GM10847 (cell line): ENCODE measurements around the gene FOXD1.

Experiments
- POLR2A ChIP-seq: IDR thresholded peaks from 2 replicates; pipeline ENCODE4 v1.6.1; 2011; ENCODE audit not compliant: insufficient read length; ENCODE audit errors: extremely low read depth

Gene FOXD1

DNA sequence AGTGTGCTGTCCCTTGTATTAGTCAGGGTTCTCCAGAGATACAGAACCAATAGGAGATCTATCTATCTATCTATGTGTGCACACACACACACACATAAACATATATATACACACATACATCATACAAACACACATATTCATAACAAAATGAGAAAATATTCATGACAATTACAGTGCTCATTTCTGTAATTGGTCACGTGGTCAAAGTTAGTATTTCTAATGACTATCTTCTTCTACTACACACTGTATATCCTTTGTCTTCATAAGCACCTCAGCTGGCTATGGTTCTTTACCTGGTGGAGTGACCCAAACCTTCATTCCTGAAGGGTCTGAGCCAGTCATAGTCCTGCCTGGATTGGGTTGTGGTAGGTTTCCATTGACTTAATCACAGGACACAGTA, 31.9 kb upstream of the FOXD1 start:
- TF ChIP-seq POLR2A: no peak

- no peak for TF ChIP-seq POLR2A
These were observed 23.5 kb upstream of the FOXD1 start for GRCh38 chr5:73472116-73472515.

GRCh38 chr5:73471654-73472053, 23.1 kb upstream of the FOXD1 start:
- no peak for TF ChIP-seq POLR2A

- TF ChIP-seq POLR2A: no peak
These were observed 21.3 kb upstream of the FOXD1 start for GRCh38 chr5:73469878-73470277.

DNA sequence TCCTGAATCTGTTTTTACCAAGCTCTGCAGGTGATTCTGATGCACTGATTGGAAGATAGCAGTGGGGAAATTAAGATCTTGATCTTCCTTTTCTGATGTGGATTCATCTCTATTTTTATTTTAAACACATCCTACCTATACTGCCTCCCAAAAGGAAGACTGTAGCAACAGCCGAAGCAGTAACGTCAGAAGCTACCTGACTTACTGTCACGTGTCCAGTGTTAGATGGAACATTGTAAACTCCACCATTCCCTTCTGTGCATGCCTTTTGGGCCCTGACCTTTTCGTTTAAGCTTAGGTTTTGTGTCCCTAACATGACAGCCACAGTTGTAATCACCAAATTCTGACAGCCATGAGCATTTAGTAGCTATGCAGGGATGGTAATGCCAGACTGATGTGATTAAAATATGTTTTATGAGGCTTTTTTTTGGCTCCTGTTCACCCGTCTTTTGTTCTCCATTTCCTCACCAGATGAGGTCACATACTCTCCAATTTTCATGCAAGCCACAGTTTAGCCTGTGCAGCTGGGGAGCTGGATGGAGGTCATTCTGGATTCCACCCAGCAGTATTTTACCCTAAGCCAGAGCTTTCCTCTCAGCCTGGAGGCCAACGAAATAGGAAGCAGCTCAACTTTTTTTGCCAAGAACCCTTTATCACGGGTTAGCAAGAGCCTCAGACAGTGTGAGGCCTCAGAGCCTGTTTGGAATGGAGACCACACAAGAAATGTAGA, 15.6 kb upstream of the FOXD1 start:
- no peak for TF ChIP-seq POLR2A

DNA sequence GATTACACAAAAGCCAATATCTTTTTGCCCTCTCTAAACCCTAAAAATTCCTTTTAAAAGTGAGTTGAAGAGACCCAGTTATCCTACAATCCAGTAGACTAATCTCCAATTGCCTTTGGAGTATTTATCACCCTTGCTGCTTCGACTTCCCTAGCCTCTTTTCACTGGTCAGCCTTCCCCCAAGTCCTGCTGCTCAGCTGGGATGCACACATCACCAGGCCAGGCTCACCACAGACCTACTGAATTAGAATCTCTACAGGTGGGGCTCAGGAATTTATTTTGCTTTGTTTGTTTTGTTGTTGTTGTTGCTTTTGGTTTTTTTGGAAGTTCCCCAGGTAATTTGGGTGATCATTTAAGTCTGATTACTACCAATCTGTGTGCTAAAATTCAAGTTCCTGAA, 11.6 kb upstream of the FOXD1 start:
- TF ChIP-seq POLR2A: no peak

DNA sequence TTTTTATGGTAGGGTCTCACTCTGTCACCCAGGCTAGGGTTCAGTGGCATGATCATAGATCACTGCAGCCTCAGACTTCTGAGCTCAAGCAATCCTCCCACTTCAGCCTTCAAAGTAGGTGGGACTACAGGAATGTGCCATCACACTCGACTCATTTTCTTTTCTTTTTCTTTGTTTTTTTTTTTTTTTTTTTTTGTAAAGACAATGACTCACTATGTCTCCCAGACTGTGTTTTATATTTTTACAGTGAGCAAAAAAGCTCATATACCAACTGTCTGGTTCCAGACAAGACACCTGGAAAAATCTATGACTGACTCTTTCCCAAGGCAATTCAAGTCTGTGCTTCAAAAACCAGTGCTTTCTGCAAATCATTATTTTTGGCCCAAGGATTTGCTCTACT, 10.8 kb upstream of the FOXD1 start:
- TF ChIP-seq POLR2A: no peak

GRCh38 chr5:73454379-73455036, 5.9 kb upstream of the FOXD1 start:
- TF ChIP-seq POLR2A: no peak

DNA sequence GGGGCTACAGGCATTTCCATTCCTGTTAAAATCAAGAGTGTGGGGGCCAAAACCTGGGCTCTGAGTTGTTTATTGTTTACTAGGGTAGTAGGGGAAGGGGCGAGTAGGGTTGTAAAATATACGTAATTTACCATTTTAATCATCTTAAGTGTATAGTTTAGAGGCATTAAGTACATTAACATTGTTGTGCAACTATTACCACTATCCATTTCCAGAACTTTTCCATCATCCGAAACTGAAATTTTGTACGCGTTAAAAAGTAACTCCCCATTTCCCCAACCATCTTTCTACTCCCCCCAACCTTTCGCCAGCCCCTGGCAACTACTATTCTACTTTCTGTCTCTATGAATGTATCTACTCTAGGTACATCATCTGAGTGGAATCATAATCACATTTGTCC, 3.6 kb upstream of the FOXD1 start:
- no peak for TF ChIP-seq POLR2A

GRCh38 chr5:73451224-73452130, 2.9 kb upstream of the FOXD1 start:
- no peak for TF ChIP-seq POLR2A

DNA sequence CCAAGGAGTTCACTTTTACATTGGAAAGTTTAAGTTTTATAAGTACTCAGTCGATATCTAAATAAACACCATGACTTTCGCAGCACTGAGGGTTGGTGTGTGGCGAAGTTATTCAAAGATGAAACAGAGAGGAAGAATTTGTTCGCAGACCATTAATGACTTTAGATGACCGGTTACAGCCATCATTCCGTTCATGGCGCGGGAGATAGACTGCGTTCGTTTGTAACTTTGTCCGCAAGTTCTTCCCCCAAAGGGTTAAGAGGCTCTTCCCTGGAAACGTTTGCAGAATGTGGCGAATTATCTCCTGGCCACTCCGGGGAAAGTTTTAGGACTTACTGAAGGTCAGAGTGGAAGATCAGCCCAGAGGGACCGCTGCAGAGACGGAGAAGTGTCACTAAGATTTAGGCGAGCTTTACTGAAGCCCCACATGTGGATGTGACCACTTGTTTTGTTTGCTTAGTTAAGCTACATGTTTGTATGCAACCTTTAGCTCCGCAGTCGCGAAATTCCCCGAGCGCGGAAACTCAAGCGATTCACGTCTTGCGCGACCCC, 2.2 kb upstream of the FOXD1 start:
- no peak for TF ChIP-seq POLR2A

GRCh38 chr5:73450137-73450536, 1.6 kb upstream of the FOXD1 start:
- TF ChIP-seq POLR2A: no peak

DNA sequence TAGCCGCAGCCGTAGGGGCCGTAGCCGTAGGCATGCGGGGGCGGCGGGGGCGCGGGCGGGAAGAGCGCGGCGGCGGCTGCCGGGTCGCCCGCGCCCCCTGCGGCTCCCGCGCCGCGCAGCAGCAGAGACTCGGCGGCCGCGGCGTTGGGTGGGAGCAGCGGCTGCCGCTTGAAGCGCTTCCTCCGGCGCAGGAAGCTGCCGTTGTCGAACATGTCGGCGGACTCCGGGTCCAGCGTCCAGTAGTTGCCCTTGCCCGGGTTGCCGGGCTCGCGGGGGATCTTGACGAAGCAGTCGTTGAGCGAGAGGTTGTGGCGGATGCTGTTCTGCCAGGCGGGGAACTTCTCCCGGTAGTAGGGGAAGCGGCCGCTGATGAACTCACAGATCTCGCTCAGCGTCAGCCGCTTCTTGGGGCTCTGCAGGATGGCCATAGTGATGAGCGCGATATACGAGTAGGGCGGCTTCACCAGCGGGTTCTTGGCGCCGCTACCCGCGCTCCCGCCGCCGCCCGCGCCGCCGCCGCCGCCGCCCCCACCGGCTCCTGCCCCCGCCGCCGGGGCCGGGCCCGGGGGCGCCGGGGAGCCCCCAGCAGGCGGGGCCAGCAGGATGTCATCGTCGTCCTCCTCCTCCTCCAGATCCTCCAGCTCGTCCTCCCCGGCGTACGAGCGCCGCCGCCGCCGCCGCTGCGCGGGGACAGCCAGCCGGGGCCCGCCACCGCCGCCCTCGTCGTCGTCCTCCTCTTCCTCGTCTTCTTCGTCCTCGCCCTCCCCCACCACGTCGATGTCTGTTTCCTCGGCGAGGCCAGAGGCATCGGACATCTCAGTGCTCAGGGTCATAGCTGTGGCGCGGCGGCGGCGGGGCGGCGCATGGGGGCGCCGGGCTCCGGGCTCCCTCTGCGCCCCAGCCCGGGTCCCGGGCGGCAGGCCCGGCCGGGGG, 781 bp downstream of the FOXD1 start:
- no peak for TF ChIP-seq POLR2A
